Measurements from ENCODE around the gene NPAS4.

DNA sequence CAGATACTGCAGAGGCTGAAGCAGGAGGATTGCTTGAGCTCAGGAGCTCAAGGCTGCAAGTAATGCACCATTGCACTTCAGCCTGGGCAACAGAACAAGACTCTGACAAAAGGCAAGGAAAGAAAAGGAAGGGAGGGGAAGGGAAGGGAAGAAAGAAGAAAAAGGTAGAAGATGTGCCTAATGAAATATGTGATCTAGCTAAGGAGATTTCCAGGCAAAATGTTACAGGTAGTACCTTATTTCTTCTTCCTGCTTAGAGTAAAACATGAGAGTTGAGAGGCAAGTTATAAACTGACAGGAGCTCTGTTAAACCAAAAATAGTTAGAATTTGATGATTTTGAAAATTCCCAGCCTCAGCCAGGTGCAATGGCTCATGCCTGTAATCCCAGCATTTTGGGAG lies 41.2 kb downstream of the NPAS4 start:
- TF ChIP-seq, protein P1, sequence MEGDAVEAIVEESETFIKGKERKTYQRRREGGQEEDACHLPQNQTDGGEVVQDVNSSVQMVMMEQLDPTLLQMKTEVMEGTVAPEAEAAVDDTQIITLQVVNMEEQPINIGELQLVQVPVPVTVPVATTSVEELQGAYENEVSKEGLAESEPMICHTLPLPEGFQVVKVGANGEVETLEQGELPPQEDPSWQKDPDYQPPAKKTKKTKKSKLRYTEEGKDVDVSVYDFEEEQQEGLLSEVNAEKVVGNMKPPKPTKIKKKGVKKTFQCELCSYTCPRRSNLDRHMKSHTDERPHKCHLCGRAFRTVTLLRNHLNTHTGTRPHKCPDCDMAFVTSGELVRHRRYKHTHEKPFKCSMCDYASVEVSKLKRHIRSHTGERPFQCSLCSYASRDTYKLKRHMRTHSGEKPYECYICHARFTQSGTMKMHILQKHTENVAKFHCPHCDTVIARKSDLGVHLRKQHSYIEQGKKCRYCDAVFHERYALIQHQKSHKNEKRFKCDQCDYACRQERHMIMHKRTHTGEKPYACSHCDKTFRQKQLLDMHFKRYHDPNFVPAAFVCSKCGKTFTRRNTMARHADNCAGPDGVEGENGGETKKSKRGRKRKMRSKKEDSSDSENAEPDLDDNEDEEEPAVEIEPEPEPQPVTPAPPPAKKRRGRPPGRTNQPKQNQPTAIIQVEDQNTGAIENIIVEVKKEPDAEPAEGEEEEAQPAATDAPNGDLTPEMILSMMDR (IDR thresholded peaks at IDR 0.05) = no peak
- TF ChIP-seq, protein P2, sequence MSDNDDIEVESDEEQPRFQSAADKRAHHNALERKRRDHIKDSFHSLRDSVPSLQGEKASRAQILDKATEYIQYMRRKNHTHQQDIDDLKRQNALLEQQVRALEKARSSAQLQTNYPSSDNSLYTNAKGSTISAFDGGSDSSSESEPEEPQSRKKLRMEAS (CRISPR knock-in tag; IDR thresholded peaks at IDR 0.05) = no peak
